GM19438 (cell line): Measurements from ENCODE around the gene SPCS2.

Experiments used
- ATAC-seq: cut with Tn5 transposase; IDR thresholded peaks from one replicate; pipeline ENCODE4 v1.9.1; 2021; ENCODE audit warnings: low read depth; ENCODE audit not compliant: unreplicated experiment

SPCS2 gene

GRCh38 chr11:74948898-74949752 is at the start of gene SPCS2, which contains the start of gene XRRA1:
Gene SPCS2 (plus strand): TSS chr11:74949266. CDS start chr11:74949286, 20 bp downstream.
Gene XRRA1 (minus strand): TSS chr11:74949091. CDS start chr11:74940878, 8,213 bp downstream.
- peak; percentile 88 for ATAC-seq

- no peak for ATAC-seq
Measured at GRCh38 chr11:74902342-74902741, 46.7 kb upstream of the SPCS2 start.

GRCh38 chr11:74905326-74905725 is 43.7 kb upstream of the SPCS2 start:
- no peak for ATAC-seq

- ATAC-seq = no peak
Measured at GRCh38 chr11:74909385-74909784, 39.7 kb upstream of the SPCS2 start.

- no peak for ATAC-seq
Measured at GRCh38 chr11:74909812-74910211, 39.3 kb upstream of the SPCS2 start.

- no peak for ATAC-seq
Measured at GRCh38 chr11:74923125-74923524, 25.9 kb upstream of the SPCS2 start.

GRCh38 chr11:74925281-74925680 is 23.8 kb upstream of the SPCS2 start:
- ATAC-seq = no peak

GRCh38 chr11:74926304-74927030 is 22.6 kb upstream of the SPCS2 start:
- ATAC-seq = no peak

GRCh38 chr11:74927496-74927895 is 21.6 kb upstream of the SPCS2 start:
- ATAC-seq = no peak

- no peak for ATAC-seq
Measured at GRCh38 chr11:74929431-74930363, 19.4 kb upstream of the SPCS2 start.

- ATAC-seq = no peak
Measured at GRCh38 chr11:74932169-74932568, 16.9 kb upstream of the SPCS2 start.

GRCh38 chr11:74932797-74933196 is 16.3 kb upstream of the SPCS2 start:
- ATAC-seq = no peak

GRCh38 chr11:74933765-74934164 is 15.3 kb upstream of the SPCS2 start:
- no peak for ATAC-seq

- no peak for ATAC-seq
Measured at GRCh38 chr11:74935285-74935684, 13.8 kb upstream of the SPCS2 start.

- ATAC-seq = no peak
Measured at GRCh38 chr11:74936087-74936486, 13.0 kb upstream of the SPCS2 start.

- no peak for ATAC-seq
Measured at GRCh38 chr11:74936976-74937375, 12.1 kb upstream of the SPCS2 start.

- ATAC-seq = no peak
Measured at GRCh38 chr11:74937696-74938475, 11.2 kb upstream of the SPCS2 start.

GRCh38 chr11:74941492-74941891 is 7.6 kb upstream of the SPCS2 start:
- no peak for ATAC-seq

GRCh38 chr11:74942073-74942759 is 6.8 kb upstream of the SPCS2 start:
- ATAC-seq = no peak
